HG02642 (cell line): ENCODE measurements around the gene RIMS1.

Source experiments
- ATAC-seq: cut with Tn5 transposase; IDR thresholded peaks from one replicate; pipeline ENCODE4 v1.9.1; 2021; ENCODE audit warnings: mild to moderate bottlenecking; ENCODE audit not compliant: unreplicated experiment, poor library complexity

Gene RIMS1

GRCh38 chr6:71886184-71887005, at the start of gene RIMS1:
RIMS1 (plus strand) TSS chr6:71886550; CDS start chr6:71887024, 474 bp downstream.
- ATAC-seq = peak; percentile 85

GRCh38 chr6:71851214-71851613, 35.1 kb upstream of the RIMS1 start:
- no peak for ATAC-seq

GRCh38 chr6:71852948-71853347, 33.4 kb upstream of the RIMS1 start:
- ATAC-seq = no peak

GRCh38 chr6:71855406-71855805, 30.9 kb upstream of the RIMS1 start:
- no peak for ATAC-seq

- ATAC-seq = no peak
Observed at GRCh38 chr6:71879016-71879415, 7.3 kb upstream of the RIMS1 start.

- ATAC-seq = no peak
Observed at GRCh38 chr6:71887006-71887743, 825 bp downstream of the RIMS1 start.

GRCh38 chr6:71887744-71888230, 1.4 kb downstream of the RIMS1 start:
- no peak for ATAC-seq

- no peak for ATAC-seq
Observed at GRCh38 chr6:71888756-71889340, 2.5 kb downstream of the RIMS1 start.

GRCh38 chr6:71889366-71889765, 3.0 kb downstream of the RIMS1 start:
- no peak for ATAC-seq

GRCh38 chr6:71892641-71893040, 6.3 kb downstream of the RIMS1 start:
- ATAC-seq = no peak

GRCh38 chr6:71900642-71901041, 14.3 kb downstream of the RIMS1 start:
- ATAC-seq = no peak

- peak; percentile 70 for ATAC-seq
Observed at GRCh38 chr6:71902261-71902660, 15.9 kb downstream of the RIMS1 start.

- no peak for ATAC-seq
Observed at GRCh38 chr6:71906813-71907212, 20.5 kb downstream of the RIMS1 start.

GRCh38 chr6:71908162-71908765, 21.9 kb downstream of the RIMS1 start:
- ATAC-seq = no peak

- no peak for ATAC-seq
Observed at GRCh38 chr6:71913444-71914234, 27.3 kb downstream of the RIMS1 start.

- no peak for ATAC-seq
Observed at GRCh38 chr6:71929047-71929446, 42.7 kb downstream of the RIMS1 start.

GRCh38 chr6:71933881-71934280, 47.5 kb downstream of the RIMS1 start:
- ATAC-seq = no peak

- no peak for ATAC-seq
Observed at GRCh38 chr6:71965404-71965803, 79.1 kb downstream of the RIMS1 start.

GRCh38 chr6:71967436-71967835, 81.1 kb downstream of the RIMS1 start:
- ATAC-seq = no peak

GRCh38 chr6:71977884-71978283, 91.5 kb downstream of the RIMS1 start:
- no peak for ATAC-seq
